HL-60/S4 treated with phorbol 12-myristate 13-acetate at 8.2 ng/mL for 4 days and 3 days (cell line): ENCODE measurements around the gene SBNO2.

ENCODE experiments used
- in situ Hi-C: fragments of 300-500 bp; cut with MboI; formaldehyde crosslinking; loops from 2 replicates; pipeline ENCODE4 v1.15.0; 2022; ENCODE audit warnings: low sequenced_read_pairs

Gene SBNO2, protein sequence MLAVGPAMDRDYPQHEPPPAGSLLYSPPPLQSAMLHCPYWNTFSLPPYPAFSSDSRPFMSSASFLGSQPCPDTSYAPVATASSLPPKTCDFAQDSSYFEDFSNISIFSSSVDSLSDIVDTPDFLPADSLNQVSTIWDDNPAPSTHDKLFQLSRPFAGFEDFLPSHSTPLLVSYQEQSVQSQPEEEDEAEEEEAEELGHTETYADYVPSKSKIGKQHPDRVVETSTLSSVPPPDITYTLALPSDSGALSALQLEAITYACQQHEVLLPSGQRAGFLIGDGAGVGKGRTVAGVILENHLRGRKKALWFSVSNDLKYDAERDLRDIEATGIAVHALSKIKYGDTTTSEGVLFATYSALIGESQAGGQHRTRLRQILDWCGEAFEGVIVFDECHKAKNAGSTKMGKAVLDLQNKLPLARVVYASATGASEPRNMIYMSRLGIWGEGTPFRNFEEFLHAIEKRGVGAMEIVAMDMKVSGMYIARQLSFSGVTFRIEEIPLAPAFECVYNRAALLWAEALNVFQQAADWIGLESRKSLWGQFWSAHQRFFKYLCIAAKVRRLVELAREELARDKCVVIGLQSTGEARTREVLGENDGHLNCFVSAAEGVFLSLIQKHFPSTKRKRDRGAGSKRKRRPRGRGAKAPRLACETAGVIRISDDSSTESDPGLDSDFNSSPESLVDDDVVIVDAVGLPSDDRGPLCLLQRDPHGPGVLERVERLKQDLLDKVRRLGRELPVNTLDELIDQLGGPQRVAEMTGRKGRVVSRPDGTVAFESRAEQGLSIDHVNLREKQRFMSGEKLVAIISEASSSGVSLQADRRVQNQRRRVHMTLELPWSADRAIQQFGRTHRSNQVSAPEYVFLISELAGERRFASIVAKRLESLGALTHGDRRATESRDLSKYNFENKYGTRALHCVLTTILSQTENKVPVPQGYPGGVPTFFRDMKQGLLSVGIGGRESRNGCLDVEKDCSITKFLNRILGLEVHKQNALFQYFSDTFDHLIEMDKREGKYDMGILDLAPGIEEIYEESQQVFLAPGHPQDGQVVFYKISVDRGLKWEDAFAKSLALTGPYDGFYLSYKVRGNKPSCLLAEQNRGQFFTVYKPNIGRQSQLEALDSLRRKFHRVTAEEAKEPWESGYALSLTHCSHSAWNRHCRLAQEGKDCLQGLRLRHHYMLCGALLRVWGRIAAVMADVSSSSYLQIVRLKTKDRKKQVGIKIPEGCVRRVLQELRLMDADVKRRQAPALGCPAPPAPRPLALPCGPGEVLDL (N-terminal part only)

DNA sequence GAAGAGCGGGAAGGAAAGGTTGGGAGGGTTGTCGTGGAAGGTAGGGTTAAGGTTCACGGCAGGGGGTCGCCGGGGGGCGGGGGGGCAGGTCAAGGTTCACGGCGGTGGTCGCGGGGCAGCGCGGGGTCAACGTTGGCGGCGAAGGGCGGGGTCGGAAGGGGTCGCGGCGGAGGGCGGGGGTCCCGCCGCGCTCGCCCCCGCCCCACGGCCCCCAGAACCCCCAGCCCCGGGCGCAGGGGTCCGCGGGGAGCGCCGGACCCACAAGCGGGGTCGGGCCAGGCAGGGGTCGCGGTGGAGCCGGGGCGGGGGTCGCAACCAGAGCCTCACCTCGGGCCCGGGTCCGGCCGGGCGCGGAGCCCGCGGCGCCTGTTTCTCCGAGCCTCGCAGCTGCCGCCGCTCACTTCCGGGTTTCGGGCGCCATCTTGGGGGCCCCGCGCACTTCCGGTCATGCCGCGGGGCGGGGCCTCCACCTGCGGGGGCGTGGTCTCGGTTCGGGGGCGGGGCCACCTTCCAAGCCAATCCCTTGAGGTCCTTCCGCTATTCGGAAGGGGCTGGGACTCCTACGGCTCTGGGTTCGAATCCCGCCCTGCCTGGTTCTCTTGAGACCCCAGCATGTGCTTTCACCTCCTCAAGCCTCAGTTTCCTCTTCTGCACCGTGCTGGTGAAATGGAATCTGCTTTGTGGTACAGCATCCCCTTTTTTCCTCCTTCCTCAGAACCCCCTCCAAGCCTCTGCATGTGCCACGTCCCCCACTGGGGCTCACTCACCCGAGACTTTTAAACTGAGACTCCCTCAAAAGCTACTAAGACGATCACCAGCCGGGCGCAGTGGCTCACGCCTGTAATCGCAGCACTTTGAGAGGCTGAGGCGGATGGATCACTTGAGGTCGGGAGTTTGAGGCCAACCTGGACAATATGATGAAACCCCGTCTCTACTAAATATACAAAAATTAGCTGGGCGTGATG lies at the start of gene SBNO2:
Gene SBNO2, minus strand, starts transcription at position 424 of the 965 bp plus-strand sequence. CDS start 19,992 bp downstream, outside the sequence.
- in situ Hi-C loops: no loop called here

DNA sequence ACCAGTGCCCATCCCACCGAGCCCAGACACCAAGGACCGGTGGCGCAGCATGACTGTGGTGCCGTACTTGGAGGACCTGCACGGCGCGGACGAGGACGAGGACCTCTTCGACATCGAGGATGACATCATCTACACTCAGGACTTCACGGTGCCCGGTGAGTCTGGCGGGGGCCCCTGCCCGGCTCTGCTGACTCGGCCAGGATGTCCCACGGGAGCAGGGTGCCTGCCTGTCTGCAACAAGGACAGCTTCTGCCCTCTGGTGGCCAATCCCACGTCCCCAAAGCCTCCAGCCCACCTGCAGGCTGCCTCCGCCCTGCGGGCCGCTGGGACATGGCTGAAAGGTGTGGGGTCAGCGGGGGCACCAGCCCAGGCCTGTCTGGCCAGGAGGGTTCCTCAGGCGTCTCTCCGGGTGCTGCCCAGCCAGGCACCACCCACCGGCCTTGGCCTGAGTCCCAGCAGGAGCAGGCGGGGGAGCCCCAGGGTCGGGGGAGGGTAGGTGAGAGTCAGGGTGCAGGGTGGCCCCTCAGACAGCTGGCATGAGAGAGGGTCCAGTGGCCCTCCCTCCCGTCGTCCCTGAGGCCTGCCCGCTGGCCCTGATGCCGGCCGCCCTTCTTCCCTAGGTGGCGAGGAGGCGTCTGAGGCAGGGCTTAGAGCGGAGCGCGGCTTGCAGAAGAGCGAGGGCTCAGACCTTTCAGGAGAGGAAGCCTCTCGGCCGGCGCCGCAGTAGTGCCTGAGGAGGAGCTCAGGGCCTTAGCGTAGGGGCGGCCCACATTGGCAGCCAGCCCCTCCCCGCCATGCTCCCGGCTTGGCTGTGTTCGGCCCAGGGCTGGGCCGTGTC lies 49.2 kb upstream of the SBNO2 start:
- in situ Hi-C loops: no loop called here

DNA sequence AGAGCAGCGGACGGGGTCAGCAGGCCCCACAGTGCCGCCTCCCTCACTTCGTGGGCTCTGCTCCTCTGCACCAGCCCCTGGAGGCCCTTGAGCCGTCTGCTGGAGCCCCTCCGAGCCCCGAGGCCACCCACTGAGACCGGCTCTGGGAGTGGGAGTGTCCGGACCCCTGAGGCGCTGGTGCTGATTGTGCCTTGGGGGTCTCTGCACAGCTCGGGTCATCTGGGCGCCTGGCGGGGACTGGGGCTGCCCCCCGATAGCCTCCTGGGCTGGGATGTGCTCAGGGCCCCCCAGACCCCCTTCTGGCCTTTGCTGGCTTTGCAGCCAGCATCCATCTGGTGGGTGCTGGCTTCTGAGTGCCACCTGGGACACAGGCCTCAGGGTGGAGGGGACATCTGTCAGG lies 48.3 kb upstream of the SBNO2 start:
- in situ Hi-C loops: no loop called here

DNA sequence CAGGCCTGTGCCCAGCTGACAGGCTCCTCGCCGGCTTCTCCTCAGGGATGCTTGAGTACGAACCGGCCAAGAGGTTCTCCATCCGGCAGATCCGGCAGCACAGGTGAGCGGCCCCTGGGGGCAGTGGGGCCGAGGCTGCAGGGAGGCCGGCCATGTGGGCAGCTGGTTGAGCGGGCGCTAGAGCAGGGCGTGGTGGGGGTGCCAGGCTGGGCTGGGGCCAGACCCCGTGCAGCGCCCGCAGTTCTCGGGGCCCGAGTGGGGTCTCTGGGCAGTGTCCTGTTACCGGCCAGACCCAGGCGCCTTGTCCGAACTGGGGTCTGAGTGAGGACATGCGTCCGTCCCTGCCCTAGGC lies 47.8 kb upstream of the SBNO2 start:
- in situ Hi-C loops: no loop called here

DNA sequence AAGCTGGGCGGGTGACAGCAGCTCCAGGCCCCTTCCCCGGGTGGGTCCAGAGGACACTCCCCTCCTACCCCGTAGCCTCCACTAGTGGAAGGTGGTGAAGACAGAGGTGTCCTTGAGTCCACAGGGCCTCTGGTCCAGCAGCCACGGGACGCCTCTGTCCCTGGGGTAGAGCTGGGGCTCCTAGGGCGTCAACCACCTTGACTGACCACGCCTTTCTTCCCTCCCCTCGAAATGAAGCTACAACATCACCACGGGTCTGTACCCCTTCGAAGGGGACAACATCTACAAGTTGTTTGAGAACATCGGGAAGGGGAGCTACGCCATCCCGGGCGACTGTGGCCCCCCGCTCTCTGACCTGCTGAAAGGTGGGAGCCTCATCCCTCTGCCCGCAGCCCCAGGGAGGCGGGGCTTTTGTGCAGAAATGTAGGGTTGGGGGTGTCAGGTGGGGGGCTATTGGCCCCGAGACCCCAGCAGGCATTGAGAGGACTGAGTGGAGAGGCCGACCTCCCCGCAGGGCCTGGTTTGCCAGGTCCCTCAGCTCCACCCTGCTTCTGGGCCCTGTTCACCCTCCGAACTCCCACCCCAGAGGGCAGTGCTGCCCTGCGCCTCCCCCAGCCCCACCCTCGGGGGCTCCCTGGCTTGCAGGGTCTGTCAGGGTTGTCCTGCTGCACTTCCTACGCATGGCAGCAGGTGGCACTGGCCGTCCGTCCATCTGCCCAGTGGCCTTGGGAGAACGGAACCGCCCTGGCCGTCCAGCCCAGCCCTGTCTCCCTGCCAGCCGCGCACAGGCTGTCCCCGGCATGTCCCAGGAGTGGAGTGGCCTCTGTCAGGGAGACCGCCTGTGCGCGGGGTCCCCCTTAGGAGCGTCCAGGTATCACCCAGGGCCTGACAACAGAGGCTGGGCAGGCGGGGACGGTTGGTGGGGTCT lies 47.2 kb upstream of the SBNO2 start:
- in situ Hi-C loops: no loop called here

DNA sequence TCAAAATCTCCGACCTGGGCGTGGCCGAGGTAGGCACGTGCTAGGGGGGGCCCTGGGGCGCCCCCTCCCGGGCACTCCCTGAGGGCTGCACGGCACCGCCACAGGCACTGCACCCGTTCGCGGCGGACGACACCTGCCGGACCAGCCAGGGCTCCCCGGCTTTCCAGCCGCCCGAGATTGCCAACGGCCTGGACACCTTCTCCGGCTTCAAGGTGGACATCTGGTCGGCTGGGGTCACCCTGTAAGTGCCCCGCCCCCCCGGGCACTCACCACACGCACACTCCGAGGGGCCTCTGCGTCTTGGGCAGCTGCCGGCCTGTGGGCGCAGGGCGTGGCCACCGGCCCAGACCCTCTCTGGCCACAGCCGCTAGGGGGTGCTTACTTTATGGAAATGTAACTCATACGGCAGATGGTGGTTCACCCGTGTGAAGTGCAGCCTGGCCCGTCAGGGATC lies 46.4 kb upstream of the SBNO2 start:
- in situ Hi-C loops: no loop called here

DNA sequence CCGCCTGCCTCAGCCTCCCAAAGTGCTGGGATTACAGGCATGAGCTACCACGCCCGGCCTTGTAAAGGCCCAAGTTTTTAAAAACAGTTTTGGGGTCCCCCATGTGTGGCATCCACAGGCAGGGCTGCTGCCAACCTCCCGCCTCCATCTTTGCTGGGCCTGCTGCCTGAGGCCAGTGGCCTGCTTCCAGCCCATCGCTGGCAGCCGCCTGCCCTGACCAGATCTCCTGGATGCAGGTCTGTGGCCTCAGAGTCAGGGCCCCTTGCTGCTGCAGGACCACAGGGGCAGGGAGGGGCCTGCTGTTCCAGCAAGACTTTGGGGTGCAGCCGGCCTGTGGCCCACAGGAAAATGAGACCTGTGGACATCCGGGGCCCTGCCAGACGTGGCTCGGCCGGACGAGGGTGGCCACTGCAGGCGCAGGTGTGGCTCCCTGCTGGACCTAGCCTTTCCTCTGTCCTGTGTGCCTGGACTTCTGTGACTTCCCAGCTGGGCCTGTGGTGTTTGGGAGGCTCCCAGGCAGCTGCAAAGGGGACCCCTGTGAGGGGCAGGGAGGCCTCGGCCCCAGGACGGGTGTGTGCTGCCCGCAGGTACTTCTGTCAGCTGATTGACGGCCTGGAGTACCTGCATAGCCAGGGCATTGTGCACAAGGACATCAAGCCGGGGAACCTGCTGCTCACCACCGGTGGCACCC lies 45.9 kb upstream of the SBNO2 start:
- in situ Hi-C loops: no loop called here

DNA sequence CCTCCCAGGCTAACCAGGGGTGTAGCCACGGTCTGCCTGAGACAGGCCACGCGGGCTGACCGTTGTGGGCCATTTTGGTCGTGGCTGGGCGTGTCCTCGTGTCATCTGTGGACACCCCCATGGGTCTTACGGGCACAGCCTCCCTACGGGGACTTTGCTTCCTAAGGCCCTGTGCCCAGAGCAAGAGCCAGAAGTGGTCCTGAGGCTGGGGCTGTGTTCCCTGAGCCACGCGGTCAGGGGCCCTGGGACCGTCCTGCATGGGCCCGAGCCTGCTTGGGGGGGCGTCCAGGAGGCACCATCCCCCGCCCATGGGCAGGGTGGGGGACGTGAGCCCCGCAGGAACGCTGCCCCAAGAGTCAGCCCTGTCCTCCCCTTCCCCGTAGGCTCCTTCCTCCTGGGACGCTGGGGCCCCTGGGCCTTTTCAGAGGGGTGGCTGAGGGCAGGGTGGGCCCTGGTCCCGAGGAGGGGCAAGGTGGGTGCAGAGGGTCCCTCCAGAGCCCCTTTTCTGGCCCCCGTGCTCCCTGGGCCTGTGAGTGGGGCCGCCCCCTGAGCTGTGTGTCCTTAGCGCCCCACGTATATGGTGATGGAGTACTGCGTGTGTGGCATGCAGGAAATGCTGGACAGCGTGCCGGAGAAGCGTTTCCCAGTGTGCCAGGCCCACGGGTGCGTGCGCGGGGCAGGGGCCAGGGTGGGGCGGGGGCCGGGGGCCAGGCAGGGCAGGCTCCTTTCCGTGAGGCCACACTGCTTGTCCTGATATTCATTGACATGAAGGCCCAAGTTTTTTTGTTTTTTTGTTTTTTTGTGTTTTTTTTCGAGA lies 44.9 kb upstream of the SBNO2 start:
- in situ Hi-C loops: no loop called here

DNA sequence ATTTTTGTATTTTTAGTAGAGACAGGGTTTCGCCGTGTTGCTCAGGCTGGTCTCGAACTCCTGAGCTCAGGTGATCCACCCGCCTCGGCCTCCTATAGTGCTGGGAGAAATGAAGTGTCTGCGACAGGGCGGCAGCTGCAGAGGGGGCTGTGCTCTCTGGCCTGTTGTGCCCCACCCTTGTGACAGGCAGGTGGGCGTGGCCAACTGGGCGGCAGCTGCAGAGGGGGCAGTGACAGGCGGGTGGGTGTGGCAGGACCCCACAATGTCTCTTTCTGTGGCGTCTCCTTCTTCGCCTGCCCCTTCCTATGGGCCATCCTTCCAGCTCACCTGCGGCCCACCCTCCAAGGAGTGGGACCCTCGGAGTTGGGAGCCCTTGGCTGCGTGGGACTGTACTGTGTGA lies 43.3 kb upstream of the SBNO2 start:
- in situ Hi-C loops: no loop called here

DNA sequence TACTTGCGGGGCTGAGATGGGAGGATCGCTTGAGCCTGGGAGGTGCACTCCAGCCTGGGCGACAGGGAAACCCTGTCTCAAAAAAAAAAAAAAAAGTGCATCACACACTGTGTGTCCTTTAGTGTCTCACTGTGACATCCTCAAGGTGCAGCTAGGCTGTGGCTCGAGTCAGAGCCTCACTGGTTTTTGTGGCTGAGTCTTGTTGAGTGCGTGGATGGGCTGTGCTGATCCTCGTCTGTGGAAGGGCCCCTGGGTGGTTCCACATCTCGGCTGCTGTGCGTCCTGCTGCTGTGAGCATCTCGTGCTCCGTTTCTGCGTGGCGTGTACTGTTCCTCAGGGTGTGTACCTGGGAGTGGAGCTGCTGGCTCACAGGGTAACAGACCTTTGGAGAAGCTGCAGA lies 42.7 kb upstream of the SBNO2 start:
- in situ Hi-C loops: no loop called here

DNA sequence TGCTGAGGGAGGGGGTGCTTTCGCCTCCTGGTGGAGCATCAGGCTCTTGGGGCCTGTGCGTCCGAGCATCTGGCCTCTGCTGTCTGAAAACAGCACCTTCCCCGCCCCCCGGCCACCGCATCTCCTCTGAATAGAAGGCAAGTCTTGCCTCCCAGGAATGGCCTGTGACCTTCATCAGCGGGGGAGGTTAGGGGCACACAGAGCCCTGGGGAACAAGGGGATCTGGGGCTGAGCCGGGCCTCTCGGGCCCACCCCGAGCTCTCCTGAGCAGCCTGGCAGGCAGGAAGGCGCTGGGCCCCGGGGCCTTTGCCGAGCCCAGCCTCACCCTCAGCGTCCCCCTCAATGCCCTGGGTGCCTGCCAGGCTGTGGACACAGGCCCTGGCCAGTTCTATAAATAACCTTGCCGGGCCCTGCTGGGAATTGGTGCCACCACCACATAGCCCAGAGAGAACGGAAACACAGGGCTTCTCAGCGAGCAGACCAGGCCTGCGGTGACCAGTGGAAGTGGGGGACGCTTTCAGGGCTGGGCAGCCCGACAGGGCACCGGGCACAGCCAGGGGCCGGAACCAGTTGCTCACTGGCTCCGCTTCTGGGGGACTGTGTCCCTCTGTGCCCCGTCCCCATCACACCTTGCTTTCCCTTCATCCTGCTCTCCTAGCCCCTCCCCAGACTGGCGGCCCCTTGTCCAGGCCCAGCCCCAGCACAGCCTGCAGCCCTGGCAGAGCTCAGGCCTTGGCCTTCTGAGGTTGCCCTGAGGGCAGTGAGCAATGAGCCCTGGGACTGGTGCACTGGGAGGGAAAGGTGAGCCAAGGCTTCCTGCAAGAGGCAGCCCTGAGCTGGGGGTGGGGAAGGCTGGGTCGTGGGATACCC lies 41.0 kb upstream of the SBNO2 start:
- in situ Hi-C loops: no loop called here

DNA sequence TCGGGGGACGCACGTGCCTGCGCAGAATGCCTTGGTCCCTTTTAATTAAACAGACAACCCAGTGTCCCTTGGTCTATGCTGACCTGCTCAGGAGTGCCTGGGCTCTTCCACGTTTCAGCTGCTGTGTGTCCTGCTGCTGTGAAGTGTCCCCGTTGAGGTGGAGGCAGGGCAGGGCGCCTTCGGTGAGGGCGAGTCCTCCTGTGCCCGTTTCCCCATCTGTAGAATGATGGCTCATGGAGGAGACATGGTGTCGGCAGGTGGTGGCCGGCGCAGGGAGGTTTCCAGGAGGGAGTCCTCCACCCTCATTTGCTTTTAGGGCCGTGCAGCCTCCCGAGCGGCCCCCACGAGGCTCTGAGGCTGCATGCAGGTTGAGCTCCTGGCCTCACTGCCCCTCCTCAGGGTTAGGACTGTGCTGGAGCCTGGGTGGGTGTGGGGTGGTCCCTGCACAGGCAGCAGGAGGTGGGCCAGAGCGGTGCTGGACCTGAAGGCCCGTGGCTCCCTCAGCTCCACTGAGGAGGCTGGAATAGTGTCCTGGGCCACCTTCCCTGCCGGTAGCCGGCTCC lies 40.3 kb upstream of the SBNO2 start:
- in situ Hi-C loops: no loop called here

DNA sequence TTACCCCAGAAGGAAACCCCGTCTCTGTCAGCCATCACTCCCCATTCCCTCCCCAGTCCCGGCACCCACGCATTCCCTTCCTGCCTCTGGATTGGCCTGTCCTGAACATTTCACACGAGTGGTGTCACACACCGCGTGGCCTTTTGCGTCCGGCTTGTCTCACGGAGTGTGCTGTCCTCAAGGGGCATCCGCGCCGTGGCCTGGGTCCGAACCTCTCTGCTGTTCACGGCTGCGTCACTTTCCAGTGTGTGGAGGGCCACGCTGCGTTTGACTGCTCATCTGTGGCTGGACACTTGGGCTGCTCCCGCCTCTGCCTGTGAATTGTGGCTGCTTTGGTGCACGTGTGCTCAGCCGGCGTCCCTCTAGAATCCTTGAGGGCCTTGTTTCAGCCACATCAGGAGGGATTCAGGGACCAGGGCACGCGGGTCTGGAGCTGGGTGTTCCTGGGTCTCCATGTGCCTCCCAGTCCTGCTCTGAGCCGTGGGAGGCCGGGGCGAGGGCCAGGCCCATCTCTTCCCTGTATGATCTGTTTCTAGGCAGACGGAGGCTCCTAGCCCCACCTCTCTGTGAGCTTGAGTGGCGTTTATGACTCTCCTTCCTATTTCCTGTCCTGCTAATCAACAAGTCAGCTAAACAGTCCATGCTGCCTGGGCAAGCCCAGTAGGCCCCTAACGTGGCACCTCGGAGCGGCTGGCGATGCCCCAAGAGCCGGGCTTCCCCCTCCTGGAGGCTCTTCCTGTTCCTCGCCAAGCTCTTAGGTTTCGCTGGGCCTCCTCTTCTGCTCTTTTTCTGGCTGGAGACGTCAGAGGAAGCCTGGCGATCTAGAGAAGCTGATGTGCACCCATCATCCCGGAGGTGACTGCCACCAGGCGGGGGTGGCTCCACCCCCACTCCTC lies 39.6 kb upstream of the SBNO2 start:
- in situ Hi-C loops: no loop called here

DNA sequence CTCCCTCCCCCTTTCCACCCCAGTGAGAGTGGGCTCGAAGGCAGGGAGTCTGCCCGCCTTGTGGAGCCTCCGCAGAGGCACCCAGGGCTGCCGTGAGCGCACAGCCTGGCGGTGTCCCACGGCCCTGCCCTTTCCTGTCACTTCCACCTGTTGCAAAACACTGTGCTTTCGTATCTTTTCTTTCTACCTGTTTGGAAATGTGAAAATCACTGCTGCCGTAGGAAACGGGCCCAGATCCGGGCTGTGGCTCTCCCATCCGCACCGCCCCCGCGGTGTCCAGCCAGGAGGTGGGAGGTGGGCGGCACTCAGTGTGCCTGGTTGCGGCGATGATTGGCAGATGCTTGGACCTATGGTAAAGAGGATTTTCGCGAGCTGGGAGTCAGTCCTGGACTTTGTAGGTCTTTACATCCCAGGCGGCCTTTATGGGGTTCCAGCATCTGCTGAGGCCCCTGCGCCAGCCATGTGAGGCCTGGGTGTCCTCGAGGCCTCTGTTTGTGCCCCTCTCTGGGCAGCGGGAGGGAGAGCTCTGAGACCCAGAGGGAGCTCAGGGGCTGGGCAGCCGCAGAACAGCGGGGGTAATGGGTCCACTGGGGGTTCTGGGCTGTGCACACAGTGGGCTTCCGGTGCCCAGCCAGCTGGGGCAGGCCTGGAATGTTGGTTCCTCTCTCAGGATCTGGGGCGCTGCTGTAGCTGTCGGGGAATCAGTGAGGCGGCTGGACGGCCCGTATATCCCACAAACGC lies 37.6 kb upstream of the SBNO2 start:
- in situ Hi-C loops: no loop called here
